DMS153 treated with DMSO at 0.1 percent for 48 hours (cell line): ENCODE results near the gene AKAP8.
"Not testable (repeated sequence)": the region's sequence is repeated elsewhere in the genome, so short reads cannot be mapped to it uniquely, and the experiment has no call there.

Source experiments
- DNase-seq: peaks from one replicate; lab custom pipeline; 2025; ENCODE audit not compliant: unreplicated experiment; lab: John Stamatoyannopoulos, UW

AKAP8 gene

GRCh38 chr19:15374105-15374651 lies 5.4 kb downstream of the AKAP8 start:
- no peak for DNase-seq

- DNase-seq = no peak
Observed at GRCh38 chr19:15373644-15374043, 5.9 kb downstream of the AKAP8 start.

- DNase-seq = no peak
Observed at GRCh38 chr19:15372891-15373301, 6.7 kb downstream of the AKAP8 start.

- DNase-seq = no peak
Observed at GRCh38 chr19:15372470-15372869, 7.1 kb downstream of the AKAP8 start.

- no peak for DNase-seq
Observed at GRCh38 chr19:15371786-15372380, 7.7 kb downstream of the AKAP8 start.

GRCh38 chr19:15371119-15371518 lies 8.5 kb downstream of the AKAP8 start:
- DNase-seq = no peak

- no peak for DNase-seq
Observed at GRCh38 chr19:15369594-15369891, 10.0 kb downstream of the AKAP8 start.

- no peak for DNase-seq
Observed at GRCh38 chr19:15368798-15369593, 10.6 kb downstream of the AKAP8 start.

- DNase-seq = no peak
Observed at GRCh38 chr19:15368051-15368632, 11.4 kb downstream of the AKAP8 start.

GRCh38 chr19:15367439-15367838 lies 12.1 kb downstream of the AKAP8 start:
- DNase-seq = no peak

- DNase-seq = no peak
Observed at GRCh38 chr19:15365264-15365663, 14.3 kb downstream of the AKAP8 start.

GRCh38 chr19:15363791-15364190 lies 15.8 kb downstream of the AKAP8 start:
- not testable (repeated sequence) for DNase-seq

GRCh38 chr19:15363048-15363447 lies 16.5 kb downstream of the AKAP8 start:
- DNase-seq = not testable (repeated sequence)

GRCh38 chr19:15360015-15360414 lies 19.6 kb downstream of the AKAP8 start:
- DNase-seq = not testable (repeated sequence)

- DNase-seq = no peak
Observed at GRCh38 chr19:15358918-15359317, 20.7 kb downstream of the AKAP8 start.

- DNase-seq = no peak
Observed at GRCh38 chr19:15357906-15358305, 21.7 kb downstream of the AKAP8 start.

GRCh38 chr19:15354566-15355296 lies 24.9 kb downstream of the AKAP8 start:
- no peak for DNase-seq

GRCh38 chr19:15353908-15354307 lies 25.7 kb downstream of the AKAP8 start:
- no peak for DNase-seq

GRCh38 chr19:15352535-15352934 lies 27.1 kb downstream of the AKAP8 start:
- DNase-seq = not testable (repeated sequence)

GRCh38 chr19:15341328-15341727 lies 38.3 kb downstream of the AKAP8 start:
- not testable (repeated sequence) for DNase-seq

- DNase-seq = no peak
Observed at GRCh38 chr19:15340086-15340485, 39.5 kb downstream of the AKAP8 start.
